ENCODE results near the gene POR.

Gene POR

DNA sequence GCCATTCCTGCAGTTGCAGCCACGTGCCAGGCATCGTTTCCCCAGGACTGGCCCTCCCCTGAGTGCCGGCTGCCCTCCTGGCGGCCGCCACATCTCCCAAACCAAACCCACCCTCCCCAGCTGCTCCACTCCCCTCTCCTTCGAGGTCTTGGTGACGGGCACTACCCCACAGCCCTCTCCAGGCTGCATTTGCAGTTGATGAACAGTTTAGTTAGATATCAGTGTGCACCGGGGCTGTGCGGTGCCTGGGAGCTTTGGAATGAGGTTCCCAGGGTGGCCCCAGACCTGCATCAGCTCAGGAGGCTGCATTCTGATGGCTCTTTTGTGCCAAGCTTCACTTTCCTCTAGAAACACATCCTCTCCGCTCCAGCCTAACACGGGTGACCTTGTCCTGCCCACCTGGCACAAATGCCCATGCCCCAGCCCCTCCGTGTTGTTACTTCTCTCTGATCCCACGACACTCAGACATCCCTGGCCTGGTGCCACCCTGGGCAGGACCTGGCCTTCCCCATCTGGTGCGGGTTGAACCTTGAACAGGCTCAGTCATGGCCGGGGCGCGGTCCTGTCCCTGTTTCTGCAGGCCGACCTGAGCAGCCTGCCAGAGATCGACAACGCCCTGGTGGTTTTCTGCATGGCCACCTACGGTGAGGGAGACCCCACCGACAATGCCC, 64.9 kb downstream of the POR start:
- DNase-seq (ENCODE audit: low read depth): no peak

DNA sequence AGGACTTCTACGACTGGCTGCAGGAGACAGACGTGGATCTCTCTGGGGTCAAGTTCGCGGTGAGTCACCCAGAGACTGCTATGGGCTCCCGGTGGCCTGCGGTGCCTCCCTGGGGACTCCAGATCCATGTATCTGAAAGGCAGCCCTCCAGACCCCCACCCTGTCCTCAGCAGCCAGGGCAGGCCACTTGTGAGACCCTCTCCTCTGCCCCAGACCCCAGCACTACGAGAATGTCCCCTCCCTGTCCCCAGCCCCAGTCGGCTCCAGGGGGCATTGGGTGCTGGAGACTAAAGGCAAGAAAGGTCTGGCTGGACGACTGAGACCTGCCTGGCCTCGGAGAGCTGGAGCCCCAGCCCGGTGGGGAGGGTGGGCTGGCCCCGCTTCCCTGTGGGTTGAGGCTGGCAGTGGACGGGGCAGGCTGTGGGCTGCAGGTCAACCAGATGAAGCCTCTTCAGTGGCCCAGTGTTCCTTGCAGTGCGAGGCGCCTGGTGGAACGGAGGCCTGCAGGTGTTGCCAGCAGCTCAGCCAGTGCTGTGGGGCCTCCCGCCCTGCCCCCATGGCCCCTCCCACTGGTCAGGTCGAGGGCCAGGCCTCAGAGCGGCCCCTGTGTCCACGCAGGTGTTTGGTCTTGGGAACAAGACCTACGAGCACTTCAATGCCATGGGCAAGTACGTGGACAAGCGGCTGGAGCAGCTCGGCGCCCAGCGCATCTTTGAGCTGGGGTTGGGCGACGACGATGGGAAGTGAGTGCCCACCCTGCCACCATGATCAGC, 65.7 kb downstream of the POR start:
- DNase-seq (ENCODE audit: low read depth): no peak

DNA sequence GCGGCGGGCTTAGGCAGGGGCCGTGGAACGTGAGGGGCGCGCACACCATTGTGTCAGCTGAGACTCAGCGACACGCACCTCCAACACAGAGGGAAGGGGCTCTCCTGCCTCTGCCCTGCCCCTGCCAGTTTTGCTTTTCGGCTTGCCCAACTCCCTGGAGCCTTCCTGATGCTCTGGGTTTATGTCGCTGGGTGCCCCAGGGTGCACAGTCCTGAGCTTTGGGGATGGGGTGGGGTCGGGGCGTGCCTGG, 66.2 kb downstream of the POR start:
- no peak for DNase-seq (ENCODE audit: low read depth)

DNA sequence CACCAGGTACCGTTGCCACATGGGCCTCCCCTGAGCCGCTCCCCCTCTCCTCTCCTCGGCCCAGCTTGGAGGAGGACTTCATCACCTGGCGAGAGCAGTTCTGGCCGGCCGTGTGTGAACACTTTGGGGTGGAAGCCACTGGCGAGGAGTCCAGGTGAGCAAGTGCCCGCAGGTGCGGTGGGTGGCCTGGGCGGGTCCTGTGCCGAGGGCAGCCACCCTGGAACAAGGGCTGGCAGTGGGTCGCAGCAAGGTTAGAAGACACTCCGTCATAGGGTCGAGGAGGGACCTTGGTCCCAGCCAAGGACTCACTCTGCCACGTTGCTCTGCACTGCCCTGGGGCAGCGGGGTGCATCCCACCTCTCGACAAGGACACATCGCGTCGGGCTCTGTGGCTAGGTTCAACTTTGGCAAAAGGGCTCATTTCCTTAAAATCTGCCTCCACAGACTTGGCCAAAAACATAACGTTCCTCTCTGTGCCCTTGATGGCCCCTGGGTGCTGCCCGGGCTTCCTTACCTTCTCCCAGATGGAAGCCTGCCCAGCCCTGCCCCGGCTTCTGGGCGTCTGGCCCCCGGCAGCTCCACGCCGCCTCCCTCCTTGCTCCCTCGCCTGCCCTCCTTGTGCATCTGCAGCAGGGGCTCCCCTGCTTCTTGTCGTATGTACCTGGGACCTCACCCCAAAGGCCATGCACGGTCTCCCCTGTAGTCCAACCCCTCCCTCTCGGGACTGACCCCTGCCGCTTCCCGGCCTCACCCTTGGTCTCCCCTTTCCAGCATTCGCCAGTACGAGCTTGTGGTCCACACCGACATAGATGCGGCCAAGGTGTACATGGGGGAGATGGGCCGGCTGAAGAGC, 66.7 kb downstream of the POR start:
- no peak for DNase-seq (ENCODE audit: low read depth)

DNA sequence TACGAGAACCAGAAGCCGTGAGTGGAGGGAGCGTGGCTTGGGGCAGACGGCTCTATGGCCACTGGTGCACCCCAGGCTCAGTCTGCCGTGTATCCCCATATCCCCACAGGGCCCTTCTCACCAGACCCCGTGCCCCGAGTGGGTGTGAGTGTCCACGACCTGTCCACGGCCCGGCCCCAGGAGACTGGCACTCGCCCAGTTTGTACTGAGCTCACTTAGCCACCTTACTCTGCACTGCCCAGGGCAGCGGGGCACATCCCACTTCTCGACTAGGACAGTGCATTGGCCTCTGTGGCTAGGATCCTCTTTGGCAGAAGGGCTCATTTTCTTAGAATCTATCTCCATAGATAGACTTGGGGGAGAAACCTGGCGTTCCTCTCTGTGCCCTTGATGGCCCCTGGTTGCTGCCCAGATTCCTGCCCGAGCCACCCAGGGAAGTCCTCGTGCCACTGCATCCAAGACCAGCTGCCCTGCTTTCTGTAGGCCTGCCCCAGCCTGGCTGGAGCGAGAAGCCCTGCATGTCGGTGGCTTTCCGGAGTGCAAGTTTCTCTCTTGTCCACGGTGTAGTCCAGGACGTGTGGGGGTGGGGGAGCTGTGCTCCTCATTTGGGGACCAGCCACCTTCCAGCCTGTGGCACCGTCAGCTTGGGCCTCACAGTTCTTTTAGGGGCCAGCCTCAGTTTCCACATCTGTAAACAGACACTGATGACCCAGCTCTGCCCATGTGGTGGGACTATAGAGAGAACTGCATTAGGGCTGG, 67.5 kb downstream of the POR start:
- DNase-seq (ENCODE audit: low read depth): no peak

DNA sequence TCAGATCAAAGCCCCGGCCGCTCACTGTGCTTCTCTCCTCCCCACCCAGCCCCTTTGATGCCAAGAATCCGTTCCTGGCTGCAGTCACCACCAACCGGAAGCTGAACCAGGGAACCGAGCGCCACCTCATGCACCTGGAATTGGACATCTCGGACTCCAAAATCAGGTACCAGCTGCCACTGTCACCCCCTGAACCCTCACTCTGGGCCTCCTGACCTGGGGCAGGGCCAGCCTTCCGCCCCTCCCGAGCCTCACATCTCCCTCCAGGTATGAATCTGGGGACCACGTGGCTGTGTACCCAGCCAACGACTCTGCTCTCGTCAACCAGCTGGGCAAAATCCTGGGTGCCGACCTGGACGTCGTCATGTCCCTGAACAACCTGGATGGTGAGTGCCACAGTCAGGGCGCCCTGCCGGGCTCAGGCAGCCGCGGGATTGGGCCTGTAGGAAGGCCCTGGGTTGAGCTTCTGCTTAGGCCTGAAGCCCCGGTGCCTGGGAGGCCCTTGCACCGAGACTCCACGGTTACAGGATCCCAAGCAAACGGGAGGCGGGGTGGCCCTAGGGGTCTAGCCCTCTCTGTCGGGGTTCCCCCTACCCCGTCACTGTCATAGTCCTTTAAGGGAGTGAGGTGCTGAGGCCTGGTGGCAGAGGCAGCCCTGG, 68.6 kb downstream of the POR start:
- DNase-seq (ENCODE audit: low read depth): no peak

DNA sequence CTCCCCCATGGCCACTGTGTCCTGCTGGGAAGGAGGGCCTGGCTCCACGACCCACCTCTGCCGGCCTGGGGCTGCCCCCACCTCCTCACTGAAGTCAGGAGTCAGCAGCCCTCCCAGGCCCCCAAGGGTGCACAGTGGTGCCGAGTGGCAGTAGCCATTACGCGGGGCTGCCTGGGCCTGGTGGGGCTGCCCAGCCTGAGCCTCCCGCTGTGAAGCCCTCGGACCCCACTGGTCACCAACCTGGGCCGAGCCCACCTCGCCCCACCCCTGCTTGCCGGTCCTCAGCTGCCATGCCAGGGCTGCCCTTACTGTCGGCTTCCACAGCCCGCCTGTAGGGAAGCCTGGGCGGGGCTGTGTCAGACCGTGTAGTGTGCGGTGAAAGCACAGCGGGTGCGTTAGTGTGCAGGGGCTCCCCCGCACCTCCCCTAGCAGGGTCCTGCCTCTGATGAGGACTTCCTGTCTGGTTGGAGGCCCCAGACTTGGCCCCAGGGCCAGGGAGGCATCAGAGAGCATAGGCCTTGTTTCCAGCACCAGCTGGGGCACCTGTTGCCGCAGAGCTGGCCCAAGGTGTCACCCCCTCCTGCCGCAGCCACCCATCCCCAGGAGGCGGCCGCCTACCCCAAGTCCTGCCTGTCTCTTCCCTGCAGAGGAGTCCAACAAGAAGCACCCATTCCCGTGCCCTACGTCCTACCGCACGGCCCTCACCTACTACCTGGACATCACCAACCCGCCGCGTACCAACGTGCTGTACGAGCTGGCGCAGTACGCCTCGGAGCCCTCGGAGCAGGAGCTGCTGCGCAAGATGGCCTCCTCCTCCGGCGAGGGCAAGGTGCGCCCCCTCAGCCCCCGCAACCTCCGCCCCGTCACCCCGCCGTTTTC, 69.4 kb downstream of the POR start:
- no peak for DNase-seq (ENCODE audit: low read depth)

DNA sequence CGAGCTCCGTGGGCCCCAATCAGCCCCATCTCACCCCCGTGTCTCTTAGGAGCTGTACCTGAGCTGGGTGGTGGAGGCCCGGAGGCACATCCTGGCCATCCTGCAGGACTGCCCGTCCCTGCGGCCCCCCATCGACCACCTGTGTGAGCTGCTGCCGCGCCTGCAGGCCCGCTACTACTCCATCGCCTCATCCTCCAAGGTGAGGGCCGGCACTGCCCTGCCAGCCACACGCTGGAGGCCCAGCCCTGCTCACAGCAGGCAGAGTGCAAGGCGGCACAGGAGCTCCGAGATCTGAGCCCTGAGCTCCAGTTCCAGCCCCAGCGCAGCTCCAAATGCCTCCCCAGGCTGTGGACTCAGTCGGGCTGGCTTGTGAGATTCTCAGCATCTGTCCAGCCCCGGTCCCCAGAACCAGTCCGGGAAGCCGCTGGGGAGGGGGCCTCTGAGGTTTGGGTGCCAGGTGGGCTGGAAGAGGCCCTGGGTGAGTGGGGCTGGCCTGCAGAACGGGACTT, 70.1 kb downstream of the POR start:
- DNase-seq (ENCODE audit: low read depth): no peak

DNA sequence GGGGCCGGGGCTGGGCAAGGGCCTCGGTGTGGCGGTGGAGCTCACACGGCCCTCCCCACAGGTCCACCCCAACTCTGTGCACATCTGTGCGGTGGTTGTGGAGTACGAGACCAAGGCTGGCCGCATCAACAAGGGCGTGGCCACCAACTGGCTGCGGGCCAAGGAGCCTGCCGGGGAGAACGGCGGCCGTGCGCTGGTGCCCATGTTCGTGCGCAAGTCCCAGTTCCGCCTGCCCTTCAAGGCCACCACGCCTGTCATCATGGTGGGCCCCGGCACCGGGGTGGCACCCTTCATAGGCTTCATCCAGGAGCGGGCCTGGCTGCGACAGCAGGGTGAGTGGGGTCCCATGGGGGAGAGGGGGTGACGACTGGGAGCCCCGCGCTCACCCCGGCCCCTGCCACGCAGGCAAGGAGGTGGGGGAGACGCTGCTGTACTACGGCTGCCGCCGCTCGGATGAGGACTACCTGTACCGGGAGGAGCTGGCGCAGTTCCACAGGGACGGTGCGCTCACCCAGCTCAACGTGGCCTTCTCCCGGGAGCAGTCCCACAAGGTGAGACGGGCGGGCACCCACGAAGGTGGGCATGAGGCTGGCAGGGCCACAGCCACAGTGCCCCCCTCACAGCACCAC, 70.7 kb downstream of the POR start:
- no peak for DNase-seq (ENCODE audit: low read depth)

DNA sequence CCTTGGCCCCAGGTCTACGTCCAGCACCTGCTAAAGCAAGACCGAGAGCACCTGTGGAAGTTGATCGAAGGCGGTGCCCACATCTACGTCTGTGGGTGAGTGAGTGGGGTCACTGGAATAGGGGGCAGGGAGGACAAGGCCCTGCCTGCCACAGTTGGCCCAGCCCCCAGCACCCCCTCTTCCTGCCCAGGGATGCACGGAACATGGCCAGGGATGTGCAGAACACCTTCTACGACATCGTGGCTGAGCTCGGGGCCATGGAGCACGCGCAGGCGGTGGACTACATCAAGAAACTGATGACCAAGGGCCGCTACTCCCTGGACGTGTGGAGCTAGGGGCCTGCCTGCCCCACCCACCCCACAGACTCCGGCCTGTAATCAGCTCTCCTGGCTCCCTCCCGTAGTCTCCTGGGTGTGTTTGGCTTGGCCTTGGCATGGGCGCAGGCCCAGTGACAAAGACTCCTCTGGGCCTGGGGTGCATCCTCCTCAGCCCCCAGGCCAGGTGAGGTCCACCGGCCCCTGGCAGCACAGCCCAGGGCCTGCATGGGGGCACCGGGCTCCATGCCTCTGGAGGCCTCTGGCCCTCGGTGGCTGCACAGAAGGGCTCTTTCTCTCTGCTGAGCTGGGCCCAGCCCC, 71.3 kb downstream of the POR start:
- no peak for DNase-seq (ENCODE audit: low read depth)

DNA sequence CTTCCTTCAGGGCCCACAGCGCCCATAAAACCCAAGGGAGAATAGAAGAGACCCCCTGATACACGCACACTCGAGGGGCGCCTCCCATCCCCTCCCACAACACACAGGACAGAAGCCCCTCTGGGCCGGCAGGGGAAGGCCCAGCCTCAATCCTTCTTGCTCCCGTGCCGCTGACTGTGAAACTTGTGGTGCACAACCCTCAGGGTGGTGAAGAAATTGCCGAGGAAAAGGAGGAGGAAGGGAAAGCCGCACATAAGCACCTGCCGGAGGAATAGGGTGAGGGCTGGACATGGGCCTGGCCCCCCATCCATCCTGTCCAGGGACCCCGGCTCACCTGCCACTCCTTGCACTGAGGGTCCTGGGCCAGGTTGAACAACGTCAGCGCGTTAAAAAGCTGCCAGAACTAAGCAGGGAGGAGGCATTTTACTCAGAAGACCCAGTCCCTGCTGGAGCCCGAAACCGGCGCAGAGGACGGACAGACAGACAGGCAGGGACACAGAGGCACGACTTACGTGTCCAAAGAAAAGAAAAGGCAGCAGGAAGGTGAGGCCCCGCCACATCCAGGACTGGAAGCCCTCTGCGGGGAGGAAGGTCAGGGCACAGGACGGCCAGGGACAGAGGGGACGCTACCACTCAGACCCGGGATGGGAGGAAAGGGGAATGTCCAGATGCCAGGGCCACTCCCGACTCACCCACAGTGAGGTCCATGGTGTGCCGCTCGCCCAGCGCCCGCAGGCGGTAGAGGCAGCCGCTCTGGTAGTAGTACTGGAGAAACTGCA, 72.3 kb downstream of the POR start:
- DNase-seq (ENCODE audit: low read depth): no peak

DNA sequence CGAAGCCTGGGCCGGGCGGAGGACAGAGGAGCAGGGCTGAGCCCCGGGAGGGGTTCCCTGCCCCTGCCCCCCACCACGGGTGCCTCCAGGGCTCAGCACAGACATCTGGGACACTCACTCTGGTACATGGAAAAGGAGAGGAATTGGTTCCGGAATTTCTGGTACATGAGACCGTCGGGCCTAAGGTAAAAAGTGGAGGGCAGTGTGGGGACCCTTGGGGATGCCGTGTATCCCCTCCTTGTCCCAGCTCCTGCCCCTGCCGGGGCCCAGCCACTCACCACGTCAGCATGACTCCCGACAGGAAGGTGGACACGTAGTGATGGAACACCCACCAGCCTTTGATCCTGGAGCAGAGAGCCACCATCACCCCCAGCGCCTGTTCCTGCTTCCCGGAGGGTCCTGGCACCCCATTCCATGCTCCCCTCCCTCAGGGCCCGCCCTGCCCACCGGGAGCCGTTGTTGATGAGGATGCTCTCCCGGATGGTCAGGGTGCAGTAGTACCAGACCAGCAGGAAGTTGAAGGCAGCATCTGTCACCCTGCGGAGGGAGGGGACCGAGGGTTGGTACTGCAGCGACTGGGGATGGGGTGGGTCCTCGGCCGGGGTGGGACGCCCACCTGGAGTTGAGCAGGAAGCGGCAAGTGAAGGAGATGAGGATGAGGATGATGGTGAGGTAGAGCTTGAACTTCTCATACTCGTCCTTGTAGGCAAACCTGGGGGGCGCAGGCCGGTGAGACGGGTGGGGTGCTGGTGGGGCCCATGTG, 73.0 kb downstream of the POR start:
- DNase-seq (ENCODE audit: low read depth): no peak

DNA sequence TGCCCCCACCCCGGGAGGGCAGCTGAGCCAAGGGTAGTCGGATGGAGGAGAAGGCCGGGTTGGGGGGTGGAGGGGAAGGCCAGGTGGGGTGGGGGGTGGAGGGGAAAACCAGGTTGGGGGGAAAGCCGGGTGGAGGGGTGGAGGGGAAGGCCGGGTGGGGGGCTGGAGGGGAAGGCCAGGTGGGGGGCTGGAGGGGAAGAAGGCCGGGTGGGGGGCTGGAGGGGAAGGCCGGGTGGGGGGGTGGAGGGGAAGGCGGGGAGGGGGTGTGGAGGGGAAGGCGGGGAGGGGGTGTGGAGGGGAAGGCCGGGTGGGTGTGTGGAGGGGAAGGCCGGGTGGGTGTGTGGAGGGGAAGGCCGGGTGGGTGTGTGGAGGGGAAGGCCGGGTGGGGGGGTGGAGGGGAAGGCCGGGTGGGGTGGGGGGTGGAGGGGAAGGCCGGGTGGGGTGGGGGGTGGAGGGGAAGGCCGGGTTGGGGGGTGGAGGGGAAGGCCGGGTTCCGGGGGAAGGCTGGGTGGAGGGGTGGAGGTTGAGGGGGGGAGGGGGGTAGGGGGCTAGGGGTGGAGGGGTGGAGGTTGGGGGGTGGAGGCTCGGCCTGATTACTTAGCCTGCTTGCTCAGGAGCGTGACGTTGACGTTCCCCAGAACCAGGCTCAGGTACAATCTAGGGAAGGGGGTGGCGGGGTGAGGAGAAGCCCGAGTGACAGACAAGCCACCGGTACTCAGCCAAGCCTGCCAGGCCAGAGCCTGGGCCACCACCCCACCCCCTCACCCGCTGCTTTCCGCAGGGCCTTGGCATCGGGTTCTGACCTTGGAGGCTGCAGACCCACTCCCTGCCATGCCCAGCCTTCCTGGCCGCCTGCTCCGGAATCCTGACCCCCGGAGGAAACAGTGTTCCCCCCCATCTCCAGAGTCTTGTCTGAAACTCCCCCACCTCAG, 73.9 kb downstream of the POR start:
- DNase-seq (ENCODE audit: low read depth): no peak

DNA sequence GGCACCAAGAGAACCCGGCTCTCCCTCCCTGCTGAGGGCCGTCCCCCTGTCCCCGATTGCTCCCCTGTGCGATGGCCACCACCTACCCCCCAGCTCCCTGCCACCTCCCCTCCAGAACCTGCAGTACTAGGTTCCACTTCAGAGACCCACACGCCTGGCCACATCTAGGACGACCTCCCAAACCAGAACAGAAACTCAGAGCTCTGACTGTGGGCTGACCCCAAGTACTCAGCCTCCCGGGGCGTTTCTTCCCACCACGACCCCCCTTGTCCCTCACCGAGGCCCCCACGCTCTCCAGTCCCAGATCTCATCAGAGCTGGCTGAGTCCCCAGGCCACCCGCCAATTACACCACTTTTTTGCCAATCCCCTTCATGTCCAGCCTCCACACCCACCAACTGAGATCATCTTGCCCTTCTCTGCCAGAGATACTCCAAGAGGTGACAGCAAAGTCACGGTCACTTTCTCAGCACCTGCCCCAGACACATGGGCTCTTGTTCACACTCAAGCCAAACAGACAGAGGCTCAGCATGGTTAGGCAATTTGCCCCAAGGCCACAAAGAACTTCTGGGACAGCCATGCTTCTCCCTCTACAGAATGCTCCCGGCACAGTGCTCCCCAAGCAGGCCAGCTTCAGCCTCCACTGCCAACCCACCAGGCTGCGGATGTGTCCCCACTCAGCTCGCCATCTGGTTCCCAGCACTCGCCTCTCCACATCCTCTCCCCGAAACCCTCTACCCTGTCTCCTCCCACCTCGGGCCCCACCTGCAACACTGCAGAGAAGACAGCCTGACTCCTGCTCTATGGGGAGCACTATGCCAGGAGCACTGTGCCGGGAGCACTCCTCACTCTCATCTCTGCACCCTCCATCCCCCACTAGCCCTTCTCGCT, 74.8 kb downstream of the POR start:
- no peak for DNase-seq (ENCODE audit: low read depth)

DNA sequence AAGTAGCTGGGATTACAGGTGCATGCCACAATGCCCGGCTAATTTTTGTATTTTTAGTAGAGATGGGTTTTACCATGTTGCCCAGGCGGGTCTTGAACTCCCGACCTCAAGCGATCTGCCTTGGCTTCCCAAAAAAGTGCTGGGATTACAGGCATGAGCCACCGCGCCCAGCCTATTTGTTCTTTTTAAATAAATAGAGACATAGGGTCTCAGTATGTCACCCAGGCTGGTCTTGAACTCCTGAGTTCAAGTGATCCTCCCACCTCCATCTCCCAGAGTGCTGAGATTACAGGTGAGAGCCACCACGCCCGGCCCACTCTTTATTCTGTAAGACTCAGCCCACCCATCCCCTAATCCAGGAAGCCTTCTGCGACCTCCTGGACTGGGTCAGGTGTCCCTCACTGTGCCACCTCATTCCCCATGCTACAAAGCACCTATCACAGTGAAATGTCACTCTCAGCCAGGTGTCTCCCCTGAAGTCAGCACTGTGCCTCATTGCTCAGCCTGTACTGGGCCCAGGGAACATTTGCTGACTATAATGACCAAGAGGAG, 76.7 kb downstream of the POR start:
- DNase-seq (ENCODE audit: low read depth): no peak
